HG03280 (cell line): Measurements from ENCODE around the gene TLE1.
"Not testable (repeated sequence)": the region's sequence is repeated elsewhere in the genome, so short reads cannot be mapped to it uniquely, and the experiment has no call there.

Experiments
- ATAC-seq: cut with Tn5 transposase; IDR thresholded peaks from one replicate; pipeline ENCODE4 v1.9.1; 2021; ENCODE audit warnings: mild to moderate bottlenecking, moderate library complexity; ENCODE audit not compliant: unreplicated experiment

TLE1 gene

GRCh38 chr9:81602887-81603680 is 86.3 kb downstream of the TLE1 start:
- no peak for ATAC-seq

GRCh38 chr9:81601639-81602623 is 87.4 kb downstream of the TLE1 start:
- peak; percentile 63 for ATAC-seq

GRCh38 chr9:81600631-81601030 is 88.7 kb downstream of the TLE1 start:
- ATAC-seq: no peak

- ATAC-seq: no peak
These were observed 89.5 kb downstream of the TLE1 start for GRCh38 chr9:81599837-81600236.

- no peak for ATAC-seq
These were observed 90.5 kb downstream of the TLE1 start for GRCh38 chr9:81598811-81599210.

GRCh38 chr9:81598123-81598497 is 91.2 kb downstream of the TLE1 start:
- no peak for ATAC-seq

- no peak for ATAC-seq
These were observed 91.8 kb downstream of the TLE1 start for GRCh38 chr9:81597419-81598122.

GRCh38 chr9:81596679-81597418 is 92.5 kb downstream of the TLE1 start:
- ATAC-seq: no peak

- no peak for ATAC-seq
These were observed 93.3 kb downstream of the TLE1 start for GRCh38 chr9:81595887-81596543.

- not testable (repeated sequence) for ATAC-seq
These were observed 94.1 kb downstream of the TLE1 start for GRCh38 chr9:81595293-81595692.

GRCh38 chr9:81594415-81594814 is 94.9 kb downstream of the TLE1 start:
- no peak for ATAC-seq

GRCh38 chr9:81592887-81593266 is 96.5 kb downstream of the TLE1 start:
- ATAC-seq: no peak

- ATAC-seq: no peak
These were observed 97.6 kb downstream of the TLE1 start for GRCh38 chr9:81591791-81592190.

GRCh38 chr9:81590688-81591087 is 98.7 kb downstream of the TLE1 start:
- no peak for ATAC-seq

- ATAC-seq: no peak
These were observed 99.5 kb downstream of the TLE1 start for GRCh38 chr9:81589819-81590218.

GRCh38 chr9:81589392-81589791 is 100.0 kb downstream of the TLE1 start:
- no peak for ATAC-seq

GRCh38 chr9:81588148-81588871 is 101.0 kb downstream of the TLE1 start:
- ATAC-seq: no peak

GRCh38 chr9:81586786-81587185 is 102.6 kb downstream of the TLE1 start:
- ATAC-seq: no peak

GRCh38 chr9:81585191-81585763 is 104.1 kb downstream of the TLE1 start:
- ATAC-seq: no peak
